Glutamatergic neuron (in vitro differentiated cells): ENCODE measurements around the gene FAM186B. TPM values are rescaled to one million over a fixed set of nuclear protein-coding genes. Genes with fewer than 3 reads are reported as not detected.

Source experiments
- DNase-seq: peaks from one replicate; pipeline ENCODE4 v3.0.0; 2022
- H3K27ac Mint-ChIP-seq: one replicate; pipeline ENCODE4 v1.8.0; 2020; ENCODE audit warnings: mild to moderate bottlenecking, mixed read lengths, inconsistent platforms; ENCODE audit not compliant: unreplicated experiment
- H3K27me3 Mint-ChIP-seq: one replicate; pipeline ENCODE4 v1.8.0; 2020; ENCODE audit warnings: mild to moderate bottlenecking, moderate library complexity, mixed read lengths, inconsistent platforms; ENCODE audit not compliant: unreplicated experiment
- H3K36me3 Mint-ChIP-seq: one replicate; pipeline ENCODE4 v1.8.0; 2020; ENCODE audit warnings: mild to moderate bottlenecking, mixed read lengths, inconsistent platforms; ENCODE audit not compliant: unreplicated experiment
- H3K4me1 Mint-ChIP-seq: one replicate; pipeline ENCODE4 v1.8.0; 2020; ENCODE audit warnings: mild to moderate bottlenecking, low read depth, mixed read lengths, inconsistent platforms; ENCODE audit not compliant: unreplicated experiment
- H3K4me3 Mint-ChIP-seq: one replicate; pipeline ENCODE4 v1.8.0; 2020; ENCODE audit warnings: mild to moderate bottlenecking, mixed read lengths, inconsistent platforms; ENCODE audit not compliant: unreplicated experiment
- H3K9me3 Mint-ChIP-seq: one replicate; pipeline ENCODE4 v1.8.0; 2020; ENCODE audit warnings: mild to moderate bottlenecking, moderate library complexity, mixed read lengths, inconsistent platforms; ENCODE audit not compliant: unreplicated experiment
- total RNA-seq: library from RNA; stranded (reverse); fragmentation: NEBNext Ultra II Directional; extraction: Animal tissue kit (Norgen Biotek cat#: 25700); gene quantifications from one replicate; pipeline ENCODE4 v1.2.1, GENCODE V29; 2021; ENCODE audit not compliant: unreplicated experiment
- TF ChIP-seq, protein P1 (sequence below): fragments of 200-600 bp; sonication (generic); IDR thresholded peaks from one replicate; pipeline ENCODE4 v1.5.0; 2021; ENCODE audit not compliant: partially characterized antibody, unreplicated experiment

FAM186B gene
- total RNA-seq, 1 donor from 2014 or later, result not detected

- Mint-ChIP-seq H3K27ac (no peak overlapping the region), H3K27me3 (peaks cover 7% of the 10 kb centered on the region), H3K4me1 (peaks cover 7% of the 10 kb centered on the region), H3K36me3 (no peaks in the 10 kb centered on the region), H3K4me3 (no peak overlapping the region), H3K9me3 (peaks cover 4% of the 10 kb centered on the region)
- no peak for DNase-seq
- TF ChIP-seq, protein P1, sequence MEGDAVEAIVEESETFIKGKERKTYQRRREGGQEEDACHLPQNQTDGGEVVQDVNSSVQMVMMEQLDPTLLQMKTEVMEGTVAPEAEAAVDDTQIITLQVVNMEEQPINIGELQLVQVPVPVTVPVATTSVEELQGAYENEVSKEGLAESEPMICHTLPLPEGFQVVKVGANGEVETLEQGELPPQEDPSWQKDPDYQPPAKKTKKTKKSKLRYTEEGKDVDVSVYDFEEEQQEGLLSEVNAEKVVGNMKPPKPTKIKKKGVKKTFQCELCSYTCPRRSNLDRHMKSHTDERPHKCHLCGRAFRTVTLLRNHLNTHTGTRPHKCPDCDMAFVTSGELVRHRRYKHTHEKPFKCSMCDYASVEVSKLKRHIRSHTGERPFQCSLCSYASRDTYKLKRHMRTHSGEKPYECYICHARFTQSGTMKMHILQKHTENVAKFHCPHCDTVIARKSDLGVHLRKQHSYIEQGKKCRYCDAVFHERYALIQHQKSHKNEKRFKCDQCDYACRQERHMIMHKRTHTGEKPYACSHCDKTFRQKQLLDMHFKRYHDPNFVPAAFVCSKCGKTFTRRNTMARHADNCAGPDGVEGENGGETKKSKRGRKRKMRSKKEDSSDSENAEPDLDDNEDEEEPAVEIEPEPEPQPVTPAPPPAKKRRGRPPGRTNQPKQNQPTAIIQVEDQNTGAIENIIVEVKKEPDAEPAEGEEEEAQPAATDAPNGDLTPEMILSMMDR, result no peak
Measured at GRCh38 chr12:49646331-49646830, 40.9 kb upstream of the FAM186B start.

DNA sequence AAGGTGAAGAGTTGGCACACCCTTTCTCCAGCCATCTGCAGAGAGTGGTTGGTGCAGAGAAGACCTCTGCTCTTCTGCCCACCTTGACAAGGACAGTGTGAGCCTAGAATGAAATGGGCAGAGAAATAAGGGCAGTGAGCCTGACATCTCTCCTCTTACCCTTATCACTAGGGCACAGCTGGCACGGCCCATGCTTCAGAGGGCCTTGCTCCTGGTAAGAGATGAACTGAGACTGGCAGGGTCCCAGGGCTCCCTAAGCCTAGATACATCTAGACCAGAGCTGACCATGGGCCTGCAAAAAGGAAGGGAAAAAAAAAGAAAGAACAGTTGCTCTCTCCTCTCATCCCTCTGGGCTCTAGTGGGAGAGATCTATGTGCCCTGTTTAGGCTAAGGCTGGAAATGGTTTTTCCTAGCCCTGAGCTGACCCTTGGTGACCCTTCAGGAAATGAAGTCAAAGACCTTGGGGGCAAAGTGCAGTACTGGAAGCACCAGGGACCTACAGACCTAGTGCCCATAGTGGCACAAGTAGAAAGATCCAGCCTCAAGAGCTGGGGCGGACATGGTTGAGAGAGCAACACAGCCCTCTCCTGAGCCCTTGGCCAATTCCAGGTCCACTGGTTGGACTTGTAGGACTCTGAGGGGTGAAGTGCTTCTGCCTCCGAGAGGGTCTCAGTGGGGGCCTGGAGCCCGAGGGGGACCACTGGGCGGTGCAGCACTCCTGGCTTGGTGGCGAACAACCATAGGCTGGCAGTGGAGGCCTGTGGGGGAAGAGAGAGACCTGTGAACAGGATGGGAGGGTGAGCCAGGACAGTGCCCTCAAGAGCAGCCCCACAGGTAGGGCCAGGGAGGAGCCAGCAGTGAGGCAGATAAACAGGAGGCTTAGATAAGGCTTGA lies 40.0 kb upstream of the FAM186B start:
- no peak for DNase-seq
- no peak overlapping the region for H3K4me3 Mint-ChIP-seq
- H3K27me3 Mint-ChIP-seq, result peaks cover 7% of the 10 kb centered on the region
- peaks cover 4% of the 10 kb centered on the region for H3K9me3 Mint-ChIP-seq
- H3K27ac Mint-ChIP-seq, result peak overlapping the region; percentile 20
- peaks cover 7% of the 10 kb centered on the region for H3K4me1 Mint-ChIP-seq
- no peaks in the 10 kb centered on the region for H3K36me3 Mint-ChIP-seq
- TF ChIP-seq, protein P1, result no peak

DNA sequence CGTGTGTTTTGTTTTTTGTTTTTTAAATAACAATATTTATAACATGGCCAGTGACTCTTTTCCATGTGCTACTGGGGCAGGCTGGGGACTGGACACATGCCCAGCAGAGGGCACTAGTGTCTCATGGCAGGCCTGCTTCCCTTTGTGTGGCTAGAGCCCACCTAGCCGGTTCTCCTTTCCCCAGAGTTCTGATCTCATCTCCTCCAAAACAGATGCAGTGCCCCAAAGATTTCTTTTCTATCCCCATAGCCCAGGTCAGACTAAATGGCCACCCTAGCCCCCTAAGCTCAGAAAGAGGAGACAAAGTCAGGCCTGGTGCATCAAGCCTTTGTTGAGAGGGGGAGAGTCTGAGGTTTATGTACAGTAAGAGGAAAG lies 39.2 kb upstream of the FAM186B start:
- peak overlapping the region; percentile 87 for H3K27ac Mint-ChIP-seq
- peaks cover 4% of the 10 kb centered on the region for H3K27me3 Mint-ChIP-seq
- DNase-seq, result peak; percentile 86
- H3K4me3 Mint-ChIP-seq, result no peak overlapping the region
- peaks cover 2% of the 10 kb centered on the region for H3K4me1 Mint-ChIP-seq
- H3K36me3 Mint-ChIP-seq, result no peaks in the 10 kb centered on the region
- TF ChIP-seq, protein P1, result peak; percentile 70
- peaks cover 4% of the 10 kb centered on the region for H3K9me3 Mint-ChIP-seq

DNA sequence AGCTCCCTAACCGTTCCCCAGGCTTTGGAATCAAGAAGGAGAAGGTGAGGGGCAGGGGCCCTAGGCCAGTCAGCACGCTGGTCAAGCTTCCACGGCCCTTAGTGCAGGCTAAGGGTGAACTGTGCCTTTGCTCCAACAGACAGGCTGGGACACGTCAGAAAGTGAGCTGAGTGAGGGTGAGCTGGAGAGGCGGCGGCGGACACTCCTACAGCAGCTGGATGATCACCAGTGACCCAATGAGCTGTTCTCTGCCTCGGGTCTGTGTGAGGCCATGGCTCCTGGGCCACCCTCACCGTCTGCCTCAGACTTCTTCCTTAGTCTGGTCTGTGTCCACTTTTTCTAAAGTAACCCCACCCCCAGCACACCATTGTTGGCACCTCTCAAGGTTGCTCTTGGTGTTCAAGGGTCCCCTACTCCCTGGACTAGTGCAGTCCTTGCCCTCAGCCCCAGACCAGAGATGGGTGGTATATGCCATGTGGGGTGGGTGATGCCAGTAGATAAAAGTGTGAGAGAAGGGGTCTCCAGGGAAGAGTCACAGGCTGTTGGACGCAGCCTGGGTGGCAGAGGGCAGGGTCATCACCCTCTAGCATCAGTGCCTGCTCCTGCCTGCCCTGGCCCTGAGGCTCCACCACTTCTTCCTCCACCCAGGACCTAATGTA lies 38.7 kb upstream of the FAM186B start:
- peak overlapping the region; percentile 87 for H3K27ac Mint-ChIP-seq

More for the DNA sequence above, 38.7 kb upstream of the FAM186B start:
- Mint-ChIP-seq H3K36me3 (no peaks in the 10 kb centered on the region), H3K27me3 (peaks cover 4% of the 10 kb centered on the region), H3K4me3 (no peak overlapping the region), H3K4me1 (peaks cover 6% of the 10 kb centered on the region), H3K9me3 (peaks cover 4% of the 10 kb centered on the region)
- DNase-seq, result no peak
- TF ChIP-seq, protein P1, result no peak
